ENCODE results near the gene MRPL55. TPM values are rescaled to one million over a fixed set of nuclear protein-coding genes. Genes with fewer than 3 reads are reported as not detected.

MRPL55 gene
- total RNA-seq, 5 donors from 2014 or later (not counting 1 experiment from before 2014, with no cell fraction given) = 49.7 to 63.5 (median 55.9) TPM

DNA sequence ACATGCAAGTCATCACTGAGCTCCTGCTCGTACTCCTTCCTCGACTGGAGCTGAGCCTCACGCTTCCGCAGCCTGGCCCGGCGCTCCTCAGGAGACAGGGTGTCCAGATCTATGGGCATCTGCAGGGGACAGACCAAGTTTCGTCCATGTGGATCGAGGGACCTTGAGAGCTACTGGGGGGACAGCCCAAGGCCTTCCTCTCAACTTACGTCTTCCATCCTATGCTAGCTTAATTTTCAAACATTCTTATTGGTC lies 2.4 kb downstream of the MRPL55 start:
- H3K27ac Mint-ChIP-seq = no peak overlapping the region
- peak overlapping the region in 1 of 3 donors; percentile 79 for H3K4me3 Mint-ChIP-seq
- peaks cover 0 to 4% of the 10 kb centered on the region in 2 experiments for H3K27me3 ChIP-seq (replicated peaks in 1 of 2; ENCODE audit: control insufficient read depth in 2 of 2, extremely low read depth in 1 of 2, insufficient read depth in 2 of 2, low read length in 1 of 2)
- no peak overlapping the region for H3K27ac ChIP-seq (ENCODE audit: low read length)
- H3K36me3 Mint-ChIP-seq = peaks cover 8% of the 10 kb centered on the region
- no peaks in the 10 kb centered on the region for H3K27me3 Mint-ChIP-seq
- 96% methylated on average over 8 of the region's 9 CpGs for whole genome bisulfite sequencing (ENCODE audit: insufficient coverage)
- DNase-seq (no peak), ATAC-seq (replicated peaks in 1 of 4) (no peak)
- H3K9me3 Mint-ChIP-seq = no peaks in the 10 kb centered on the region
- H3K4me3 ChIP-seq (ENCODE audit: control insufficient read depth in 1 of 2, extremely low read depth in 1 of 2, low read length in 1 of 2) = no peak overlapping the region
- H3K9me3 ChIP-seq = no peaks in the 10 kb centered on the region
- POLR2A ChIA-PET = interaction anchor here in 1 of 2 donors (0.6 kb wide), 1 partner anchor 12 kb away, joined by 3 read pairs; no protein-coding TSS in a partner anchor
- CTCF ChIA-PET = no interaction called here
- peaks cover 0 to 26% of the 10 kb centered on the region in 2 donors for H3K36me3 ChIP-seq (ENCODE audit: control insufficient read depth in 2 of 2, extremely low read depth in 1 of 2, insufficient read depth in 1 of 2, low read length in 1 of 2)
- peaks cover 27 to 40% (median 30%) of the 10 kb centered on the region in 3 donors for H3K4me1 Mint-ChIP-seq
- peaks cover 5 to 55% of the 10 kb centered on the region in 2 experiments for H3K4me1 ChIP-seq (ENCODE audit: control insufficient read depth in 1 of 2, extremely low read depth in 1 of 2, insufficient read depth in 2 of 2, low read length in 2 of 2)

DNA sequence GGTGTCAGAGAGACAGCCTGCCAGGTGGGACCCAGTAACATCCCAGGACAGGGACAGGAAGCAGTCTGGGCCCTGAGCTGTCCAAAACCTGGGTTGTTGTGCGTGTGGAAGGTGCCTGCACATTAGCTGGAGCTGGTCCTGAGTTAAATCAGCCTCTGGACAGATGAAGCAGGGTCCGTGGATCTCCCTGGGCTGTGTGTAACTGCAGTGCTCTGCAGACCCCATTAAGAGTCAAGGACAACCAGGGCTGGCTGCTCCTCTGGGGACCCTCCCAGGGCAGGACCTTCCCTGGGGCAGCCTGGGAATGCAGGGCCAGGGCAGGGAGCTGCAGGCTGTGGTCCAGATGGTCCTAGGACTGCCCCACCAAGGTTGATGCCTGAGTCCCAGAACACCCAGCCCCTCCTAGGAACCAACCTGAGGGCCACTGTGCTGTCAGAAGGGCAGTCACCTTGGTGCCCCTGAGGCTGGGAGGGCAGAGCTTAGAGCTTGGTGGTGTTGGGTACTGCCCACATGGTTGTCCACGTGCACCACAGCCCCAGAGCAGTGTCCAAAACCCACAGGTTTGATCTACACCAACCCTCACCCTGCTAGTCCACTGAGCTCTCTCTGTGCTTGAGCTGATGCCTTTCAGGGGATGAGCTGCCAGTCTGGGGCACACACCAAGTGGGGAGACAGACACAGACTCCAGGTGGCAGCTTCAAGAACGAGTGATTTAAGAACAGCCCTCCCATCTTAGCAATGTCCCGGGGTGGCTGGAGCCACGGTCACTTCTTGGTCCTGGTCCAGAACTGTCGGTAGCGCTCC lies 2.9 kb downstream of the MRPL55 start:
- Mint-ChIP-seq H3K9me3 (no peaks in the 10 kb centered on the region), H3K27me3 (no peaks in the 10 kb centered on the region), H3K36me3 (peaks cover 12% of the 10 kb centered on the region), H3K4me3 (peak overlapping the region in 1 of 3 donors; percentile 79), H3K4me1 (peaks cover 31 to 45% (median 35%) of the 10 kb centered on the region in 3 donors), H3K27ac (no peak overlapping the region)
- ChIA-PET CTCF (interaction anchor here in 1 of 2 donors (0.6 kb wide), 1 partner anchor 24 kb away, joined by 3 read pairs; the partner anchor contains the start of gene ARF1), POLR2A (interaction anchor here in 1 of 2 donors (0.6 kb wide), 1 partner anchor 11 kb away, joined by 3 read pairs; no protein-coding TSS in a partner anchor)
- DNase-seq (no peak), ATAC-seq (replicated peaks in 1 of 4) (no peak)
- H3K27me3 ChIP-seq (replicated peaks in 1 of 2; ENCODE audit: control insufficient read depth in 2 of 2, extremely low read depth in 1 of 2, insufficient read depth in 2 of 2, low read length in 1 of 2) = peaks cover 0 to 4% of the 10 kb centered on the region in 2 experiments
- H3K36me3 ChIP-seq (ENCODE audit: control insufficient read depth in 2 of 2, extremely low read depth in 1 of 2, insufficient read depth in 1 of 2, low read length in 1 of 2) = peaks cover 0 to 26% of the 10 kb centered on the region in 2 donors
- H3K4me3 ChIP-seq (ENCODE audit: control insufficient read depth in 1 of 2, extremely low read depth in 1 of 2, low read length in 1 of 2) = no peak overlapping the region
- no peak overlapping the region for H3K27ac ChIP-seq (ENCODE audit: low read length)
- peaks cover 5 to 61% of the 10 kb centered on the region in 2 experiments for H3K4me1 ChIP-seq (ENCODE audit: control insufficient read depth in 1 of 2, extremely low read depth in 1 of 2, insufficient read depth in 2 of 2, low read length in 2 of 2)
- 93% methylated on average over 7 of the region's 8 CpGs for WGBS (ENCODE audit: insufficient coverage)
- no peaks in the 10 kb centered on the region for H3K9me3 ChIP-seq

DNA sequence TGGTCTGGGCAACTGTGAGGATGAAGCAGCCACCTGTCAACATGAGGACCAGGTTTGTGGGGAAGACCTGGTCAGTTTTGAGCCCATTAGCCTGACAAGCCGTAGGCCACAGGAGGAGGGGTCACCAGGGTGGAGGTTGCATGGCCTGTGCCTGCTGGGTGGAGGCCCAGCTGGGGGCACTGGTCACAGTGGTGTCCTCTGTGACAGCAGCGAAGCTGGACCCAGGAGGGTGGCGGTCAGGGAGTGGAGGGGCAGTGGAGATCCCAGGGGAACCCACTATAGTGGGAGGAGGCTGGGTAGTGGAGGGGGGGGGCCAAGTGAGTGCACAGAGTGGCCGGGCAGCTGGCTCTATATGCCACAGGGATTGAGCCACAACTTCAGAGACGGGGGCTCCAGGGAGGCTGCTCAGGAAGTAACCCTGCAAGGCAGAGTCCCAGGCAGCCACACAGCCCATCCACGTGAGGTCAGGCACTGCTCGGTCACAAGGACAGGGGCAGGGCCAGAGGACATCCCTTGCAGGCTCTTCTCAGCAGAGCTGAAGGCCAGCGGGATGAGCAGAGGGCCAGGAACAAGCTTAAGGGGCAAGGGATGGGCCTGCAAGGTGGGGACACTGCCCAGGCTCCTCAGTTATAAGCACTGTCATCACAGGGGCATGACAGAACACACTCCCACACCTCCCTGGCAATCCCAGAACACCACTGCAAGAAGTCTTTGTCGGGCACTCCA lies 3.7 kb downstream of the MRPL55 start:
- POLR2A ChIA-PET = interaction anchor here (0.9 to 1.0 kb wide), 2 partner anchors 32 to 359 kb away, joined by 3 read pairs; no protein-coding TSS in a partner anchor
- CTCF ChIA-PET = interaction anchor here in 1 of 2 donors (0.6 kb wide), 1 partner anchor 23 kb away, joined by 3 read pairs; the partner anchor contains the start of gene ARF1
- peaks cover 0 to 4% of the 10 kb centered on the region in 2 experiments for H3K27me3 ChIP-seq (replicated peaks in 1 of 2; ENCODE audit: control insufficient read depth in 2 of 2, extremely low read depth in 1 of 2, insufficient read depth in 2 of 2, low read length in 1 of 2)
- no peak overlapping the region for H3K27ac ChIP-seq (ENCODE audit: low read length)
- no peak for ATAC-seq (replicated peaks in 1 of 4)
- H3K4me1 Mint-ChIP-seq = peaks cover 37 to 47% (median 39%) of the 10 kb centered on the region in 3 donors
- H3K27me3 Mint-ChIP-seq = no peaks in the 10 kb centered on the region
- no peak overlapping the region for H3K27ac Mint-ChIP-seq
- H3K9me3 Mint-ChIP-seq = no peaks in the 10 kb centered on the region
- peaks cover 12% of the 10 kb centered on the region for H3K36me3 Mint-ChIP-seq
- peak overlapping the region in 1 of 3 donors; percentile 39 for H3K4me3 Mint-ChIP-seq
- peaks cover 5 to 65% of the 10 kb centered on the region in 2 experiments for H3K4me1 ChIP-seq (ENCODE audit: control insufficient read depth in 1 of 2, extremely low read depth in 1 of 2, insufficient read depth in 2 of 2, low read length in 2 of 2)
- H3K4me3 ChIP-seq (ENCODE audit: control insufficient read depth in 1 of 2, extremely low read depth in 1 of 2, low read length in 1 of 2) = no peak overlapping the region
- DNase-seq = peak in 1 of 35 experiments; percentile 5
- H3K9me3 ChIP-seq = no peaks in the 10 kb centered on the region
- H3K36me3 ChIP-seq (ENCODE audit: control insufficient read depth in 2 of 2, extremely low read depth in 1 of 2, insufficient read depth in 1 of 2, low read length in 1 of 2) = peaks cover 3 to 32% of the 10 kb centered on the region in 2 donors
- WGBS (ENCODE audit: insufficient coverage) = 93% methylated on average over 8 of the region's 9 CpGs

- Mint-ChIP-seq H3K9me3 (no peaks in the 10 kb centered on the region), H3K4me1 (peaks cover 33 to 43% (median 37%) of the 10 kb centered on the region in 3 donors), H3K27me3 (no peaks in the 10 kb centered on the region), H3K4me3 (peak overlapping the region; percentile 39 to 95 (median 89)), H3K36me3 (peaks cover 12% of the 10 kb centered on the region), H3K27ac (peak overlapping the region in 1 of 2 donors; percentile 58)
- WGBS (ENCODE audit: insufficient coverage) = 90% methylated on average over 7 of the region's 7 CpGs
- ChIA-PET CTCF (no interaction called here), POLR2A (interaction anchor here (0.6 to 1.0 kb wide), 3 partner anchors 31 to 360 kb away, joined by 3 to 5 read pairs (median 3); no protein-coding TSS in a partner anchor)
- Histone ChIP-seq H3K27ac (ENCODE audit: low read length) (no peak overlapping the region), H3K27me3 (replicated peaks in 1 of 2; ENCODE audit: control insufficient read depth in 2 of 2, extremely low read depth in 1 of 2, insufficient read depth in 2 of 2, low read length in 1 of 2) (peaks cover 0 to 4% of the 10 kb centered on the region in 2 experiments), H3K4me3 (ENCODE audit: control insufficient read depth in 1 of 2, extremely low read depth in 1 of 2, low read length in 1 of 2) (no peak overlapping the region), H3K4me1 (ENCODE audit: control insufficient read depth in 1 of 2, extremely low read depth in 1 of 2, insufficient read depth in 2 of 2, low read length in 2 of 2) (peaks cover 5 to 59% of the 10 kb centered on the region in 2 experiments), H3K36me3 (ENCODE audit: control insufficient read depth in 2 of 2, extremely low read depth in 1 of 2, insufficient read depth in 1 of 2, low read length in 1 of 2) (peaks cover 3 to 38% of the 10 kb centered on the region in 2 donors), H3K9me3 (no peaks in the 10 kb centered on the region)
- DNase-seq (no peak), ATAC-seq (replicated peaks in 1 of 4) (no peak)
Measured at GRCh38 chr1:228104526-228105269, 4.4 kb downstream of the MRPL55 start.

DNA sequence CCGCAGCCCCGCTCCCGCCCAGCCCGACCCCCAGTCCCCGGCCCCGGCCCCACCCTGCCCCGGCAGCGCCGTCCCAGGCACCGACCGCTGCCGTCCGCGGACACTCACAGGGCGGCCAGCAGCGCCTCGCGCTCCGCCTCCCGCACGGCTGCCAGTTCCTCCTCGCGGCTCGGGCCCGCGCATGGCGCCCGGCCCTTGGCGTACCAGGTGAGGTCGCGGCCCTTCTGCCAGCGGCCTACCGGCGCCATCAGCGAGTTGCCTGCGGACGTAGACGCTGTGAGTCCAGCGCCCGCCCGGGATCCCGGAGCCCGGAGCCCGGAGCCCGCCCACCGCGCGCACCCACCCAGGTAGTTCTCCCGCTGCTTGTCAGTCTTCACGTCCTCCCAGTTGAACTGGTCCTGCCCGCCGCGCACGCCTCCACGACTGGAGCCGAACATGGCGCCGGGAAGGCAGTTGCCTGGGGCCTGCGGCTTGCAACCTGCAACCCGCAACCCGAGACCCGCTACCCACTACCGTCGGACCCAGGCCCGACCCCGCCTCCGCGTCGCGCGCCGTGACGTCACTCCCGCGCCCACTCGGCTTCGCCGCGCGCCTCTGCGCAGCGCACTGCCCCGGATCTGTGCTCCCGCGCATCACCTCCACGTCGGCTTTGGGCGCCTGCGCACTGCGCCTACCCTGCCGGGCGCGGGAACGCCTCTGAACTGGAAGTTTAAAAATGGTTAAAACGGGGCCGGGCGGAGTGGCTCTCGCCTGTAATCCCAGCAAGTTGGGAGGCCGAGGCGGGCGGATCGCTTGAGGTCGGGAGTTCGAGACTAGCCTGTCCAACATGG lies 6.1 kb downstream of the MRPL55 start, which contains the start of gene C1orf35:
Gene C1orf35 (minus strand): TSS at position 535 of the 830 bp plus-strand sequence. CDS start 98 bp downstream, at position 437.
- H3K27me3 ChIP-seq (replicated peaks in 1 of 2; ENCODE audit: control insufficient read depth in 2 of 2, extremely low read depth in 1 of 2, insufficient read depth in 2 of 2, low read length in 1 of 2) = no peaks in the 10 kb centered on the region
- H3K4me1 Mint-ChIP-seq = peaks cover 29 to 44% (median 35%) of the 10 kb centered on the region in 3 donors
- H3K27me3 Mint-ChIP-seq = no peaks in the 10 kb centered on the region
- peaks cover 2 to 46% of the 10 kb centered on the region in 2 experiments for H3K4me1 ChIP-seq (ENCODE audit: control insufficient read depth in 1 of 2, extremely low read depth in 1 of 2, insufficient read depth in 2 of 2, low read length in 2 of 2)
- DNase-seq = peak; percentile 85 to 96 (median 92)
- peak within 1 kb of the TSS; percentile 88 to 92 for H3K27ac Mint-ChIP-seq
- no peaks in the 10 kb centered on the region for H3K9me3 ChIP-seq
- peak; percentile 80 to 84 (median 82) for ATAC-seq (replicated peaks in 1 of 4)
- H3K4me3 ChIP-seq (ENCODE audit: control insufficient read depth in 1 of 2, extremely low read depth in 1 of 2, low read length in 1 of 2) = peak within 1 kb of the TSS; percentile 70 to 92
- peaks cover 21% of the 10 kb centered on the region for H3K36me3 Mint-ChIP-seq
- WGBS (ENCODE audit: insufficient coverage) = 0% methylated on average over 92 of the region's 104 CpGs
- peak within 1 kb of the TSS; percentile 85 for H3K27ac ChIP-seq (ENCODE audit: low read length)
- POLR2A ChIA-PET = no interaction called here
- CTCF ChIA-PET = no interaction called here
- no peaks in the 10 kb centered on the region for H3K9me3 Mint-ChIP-seq
- H3K4me3 Mint-ChIP-seq = peak within 1 kb of the TSS; percentile 89 to 95 (median 92)
- H3K36me3 ChIP-seq (ENCODE audit: control insufficient read depth in 2 of 2, extremely low read depth in 1 of 2, insufficient read depth in 1 of 2, low read length in 1 of 2) = peaks cover 4 to 55% of the 10 kb centered on the region in 2 donors

Data from T-cell (primary cell).